ENCODE results near the gene LMX1A.

The LMX1A gene

DNA sequence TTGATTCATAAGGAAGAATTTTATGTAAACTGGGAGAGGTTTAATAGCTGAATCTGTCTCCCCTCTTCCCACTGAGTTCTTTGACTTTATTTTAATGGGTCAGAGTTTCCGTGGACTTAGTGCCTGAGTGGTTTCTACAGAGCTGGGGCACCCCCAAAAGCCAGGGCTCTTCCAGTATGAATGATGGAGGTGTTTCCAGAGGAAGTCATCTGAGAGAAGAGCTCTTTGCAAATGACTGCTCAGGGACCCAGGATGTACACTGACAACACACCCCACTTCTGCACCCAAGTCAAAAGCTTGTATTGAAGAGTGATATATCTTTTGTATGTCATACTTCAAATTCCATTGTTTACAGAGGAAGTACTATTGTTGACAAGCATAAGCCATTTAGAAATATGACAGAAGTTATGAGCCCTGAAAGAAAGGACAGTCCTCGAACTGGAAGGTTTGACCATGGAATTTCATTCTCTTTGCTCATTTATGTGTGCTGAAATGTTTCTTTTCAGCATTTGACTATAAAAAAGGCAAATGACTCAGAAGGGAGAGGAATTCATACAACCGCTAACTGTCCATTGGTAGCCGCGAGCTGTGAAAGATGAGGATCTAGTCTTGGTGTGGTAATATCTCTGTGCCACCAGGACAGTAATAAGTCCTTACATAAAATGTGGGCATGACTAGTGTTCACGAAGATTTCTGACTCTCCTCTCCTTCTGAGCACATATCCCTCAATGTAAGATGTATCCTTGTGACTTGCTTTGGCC, 25.4 kb upstream of the LMX1A start:
- no peak for DNase-seq (ENCODE audit: low read depth)
- H3K4me3 ChIP-seq (ENCODE audit: low read length), result no peak overlapping the region
- TF ChIP-seq, protein P1, sequence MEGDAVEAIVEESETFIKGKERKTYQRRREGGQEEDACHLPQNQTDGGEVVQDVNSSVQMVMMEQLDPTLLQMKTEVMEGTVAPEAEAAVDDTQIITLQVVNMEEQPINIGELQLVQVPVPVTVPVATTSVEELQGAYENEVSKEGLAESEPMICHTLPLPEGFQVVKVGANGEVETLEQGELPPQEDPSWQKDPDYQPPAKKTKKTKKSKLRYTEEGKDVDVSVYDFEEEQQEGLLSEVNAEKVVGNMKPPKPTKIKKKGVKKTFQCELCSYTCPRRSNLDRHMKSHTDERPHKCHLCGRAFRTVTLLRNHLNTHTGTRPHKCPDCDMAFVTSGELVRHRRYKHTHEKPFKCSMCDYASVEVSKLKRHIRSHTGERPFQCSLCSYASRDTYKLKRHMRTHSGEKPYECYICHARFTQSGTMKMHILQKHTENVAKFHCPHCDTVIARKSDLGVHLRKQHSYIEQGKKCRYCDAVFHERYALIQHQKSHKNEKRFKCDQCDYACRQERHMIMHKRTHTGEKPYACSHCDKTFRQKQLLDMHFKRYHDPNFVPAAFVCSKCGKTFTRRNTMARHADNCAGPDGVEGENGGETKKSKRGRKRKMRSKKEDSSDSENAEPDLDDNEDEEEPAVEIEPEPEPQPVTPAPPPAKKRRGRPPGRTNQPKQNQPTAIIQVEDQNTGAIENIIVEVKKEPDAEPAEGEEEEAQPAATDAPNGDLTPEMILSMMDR (conservative IDR thresholded peaks at IDR 0.05; ENCODE audit: low read depth, low read length), result no peak

DNA sequence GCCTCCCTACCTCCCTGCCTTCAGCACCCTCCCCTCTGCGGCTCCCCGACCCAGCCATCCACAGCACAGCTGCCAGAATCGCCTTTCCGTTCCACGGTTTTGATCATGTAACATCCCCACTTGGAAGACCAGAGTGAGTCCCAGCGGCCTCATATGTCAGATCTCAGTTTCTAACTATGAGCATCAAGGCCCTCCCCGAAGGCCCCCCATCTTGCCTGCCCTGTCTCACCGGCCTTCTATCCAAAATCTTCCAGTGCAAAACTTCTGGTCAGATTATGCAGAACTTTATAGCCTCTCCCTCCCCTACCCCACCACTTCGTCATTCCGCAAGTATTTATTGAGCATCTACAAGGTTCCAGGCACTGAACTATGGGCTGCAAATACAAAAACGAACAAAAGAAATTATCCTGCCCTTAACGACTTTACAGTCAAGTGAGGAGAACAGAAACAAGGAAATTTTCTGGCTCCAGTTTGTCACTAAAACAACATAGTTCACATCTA, 20.3 kb upstream of the LMX1A start:
- TF ChIP-seq, protein P1 (conservative IDR thresholded peaks at IDR 0.05; ENCODE audit: low read depth, low read length), result no peak
- peak overlapping the region; percentile 23 for H3K4me3 ChIP-seq (ENCODE audit: low read length)
- DNase-seq (ENCODE audit: low read depth), result no peak

DNA sequence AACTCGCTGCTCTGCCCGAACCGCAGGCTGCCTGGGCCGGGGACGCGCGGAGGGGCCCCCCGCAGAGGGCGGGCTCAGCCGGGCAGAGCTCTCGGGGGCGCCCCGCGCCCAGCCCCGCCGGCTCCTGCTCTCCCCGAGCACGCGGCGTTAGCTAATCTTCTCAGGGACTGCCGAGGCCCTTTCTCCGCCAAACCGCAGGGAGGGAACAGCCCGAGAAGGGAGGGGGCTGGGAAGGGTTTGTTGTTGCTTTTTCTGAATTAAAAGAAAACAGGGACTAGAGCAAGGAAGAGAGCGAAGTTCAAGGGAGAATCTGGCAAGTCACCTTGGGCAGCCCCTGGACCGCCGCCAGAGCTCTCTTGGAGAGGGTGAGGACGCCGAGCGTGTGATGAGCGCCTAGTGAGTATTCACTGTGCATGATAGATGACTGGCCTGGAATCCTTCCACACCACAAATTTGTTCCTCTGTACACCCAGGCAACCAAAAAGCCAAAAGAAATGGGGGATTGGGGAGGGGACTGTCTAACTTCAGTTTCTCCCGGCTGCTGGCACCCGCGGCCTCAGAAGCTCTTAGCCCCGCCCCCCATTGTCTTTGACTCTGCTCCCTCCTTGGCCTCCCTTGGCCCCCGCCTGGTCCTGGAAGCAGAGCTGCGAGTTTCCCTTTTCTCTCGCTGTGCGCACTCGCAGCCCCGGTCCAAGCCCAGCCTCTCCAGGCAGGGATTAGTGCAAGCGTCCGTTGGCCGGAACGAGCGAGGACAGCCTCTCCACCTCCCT, 19.7 kb upstream of the LMX1A start:
- no peak for DNase-seq (ENCODE audit: low read depth)
- H3K4me3 ChIP-seq (ENCODE audit: low read length), result peak overlapping the region; percentile 23
- TF ChIP-seq, protein P1 (conservative IDR thresholded peaks at IDR 0.05; ENCODE audit: low read depth, low read length), result no peak

DNA sequence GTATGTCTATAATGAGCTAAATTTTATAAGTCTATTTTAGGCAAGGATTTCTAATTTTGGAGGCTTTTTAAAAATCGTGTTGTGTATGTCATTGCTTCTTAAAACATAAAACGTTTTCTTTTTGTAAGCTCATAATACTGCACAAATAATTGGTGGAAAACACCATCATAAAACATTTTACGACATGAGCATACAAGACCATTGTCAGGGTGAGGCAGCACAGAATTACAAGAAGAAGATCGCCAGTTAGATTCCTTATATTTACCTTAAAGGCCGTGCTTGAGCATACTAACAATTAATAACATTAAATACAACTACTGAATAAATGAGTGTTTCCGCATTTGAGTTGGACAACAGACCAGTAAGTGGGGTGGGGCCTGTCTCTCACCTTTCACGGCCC, 19.1 kb upstream of the LMX1A start:
- TF ChIP-seq, protein P1 (conservative IDR thresholded peaks at IDR 0.05; ENCODE audit: low read depth, low read length), result no peak
- H3K4me3 ChIP-seq (ENCODE audit: low read length), result peak overlapping the region; percentile 23
- no peak for DNase-seq (ENCODE audit: low read depth)

DNA sequence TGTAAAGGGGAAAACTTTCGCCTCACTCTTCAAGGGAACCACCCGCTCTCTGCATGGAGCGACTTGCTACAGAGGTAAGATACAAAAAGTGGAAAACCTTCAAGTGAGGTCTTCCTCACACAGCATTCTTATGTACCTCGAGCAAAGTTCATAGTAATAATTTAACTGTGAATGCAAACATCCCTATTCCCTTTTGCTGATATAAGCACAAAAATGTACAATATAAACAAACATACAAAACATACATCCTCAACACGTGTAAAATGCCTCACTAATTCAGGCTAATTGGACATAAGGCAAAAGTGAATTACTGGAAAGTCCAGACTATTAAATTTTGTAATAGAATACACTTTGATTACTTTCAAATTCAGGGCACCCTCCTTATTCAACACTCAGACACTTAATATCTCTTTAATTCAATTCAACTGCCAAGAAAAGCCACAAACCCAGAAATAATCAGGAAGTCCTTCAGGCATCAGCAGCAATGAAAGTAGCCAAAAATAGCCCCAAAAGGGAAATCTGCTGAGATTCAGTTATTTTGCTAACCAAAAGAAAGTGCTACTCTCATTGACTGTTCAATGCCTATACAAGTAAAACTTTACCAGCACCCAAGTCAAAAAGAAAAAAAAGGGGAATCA, 15.2 kb upstream of the LMX1A start:
- TF ChIP-seq, protein P1 (conservative IDR thresholded peaks at IDR 0.05; ENCODE audit: low read depth, low read length), result no peak
- no peak overlapping the region for H3K4me3 ChIP-seq (ENCODE audit: low read length)
- no peak for DNase-seq (ENCODE audit: low read depth)

DNA sequence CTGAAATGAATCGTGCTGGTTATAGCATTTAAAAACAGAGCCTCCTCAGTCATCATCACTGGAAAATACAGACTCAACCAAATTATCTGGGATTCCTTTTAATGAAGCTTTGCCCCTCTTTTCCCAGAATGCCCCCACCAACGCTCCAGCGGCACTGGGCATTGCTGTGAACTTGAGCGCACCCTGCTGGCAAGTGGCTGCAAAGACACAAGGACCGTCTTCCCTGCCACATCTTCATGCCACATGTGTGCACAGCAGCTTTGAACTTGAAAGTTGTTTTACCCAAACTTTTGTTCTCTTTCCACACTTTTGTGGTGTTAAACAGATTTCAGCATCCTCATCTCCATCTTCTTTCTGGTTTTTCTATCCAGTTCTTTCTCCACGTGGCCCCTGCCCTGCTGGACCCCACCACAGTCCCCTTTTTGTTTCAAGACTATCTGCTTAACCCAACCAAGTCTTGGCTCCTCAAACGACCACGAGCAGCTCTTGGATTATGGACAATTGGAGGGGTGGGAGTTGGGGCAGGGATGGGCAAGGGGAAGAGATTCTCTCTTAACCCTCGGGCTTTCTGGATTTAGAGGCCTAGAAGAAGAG, 12.8 kb upstream of the LMX1A start:
- DNase-seq (ENCODE audit: low read depth), result no peak
- TF ChIP-seq, protein P1 (conservative IDR thresholded peaks at IDR 0.05; ENCODE audit: low read depth, low read length), result peak; percentile 95
- H3K4me3 ChIP-seq (ENCODE audit: low read length), result no peak overlapping the region
